NCI-H1417 treated with DMSO at 0.1 percent for 48 hours (cell line): ENCODE results near the gene GSN.
"Not testable (repeated sequence)": the region's sequence is repeated elsewhere in the genome, so short reads cannot be mapped to it uniquely, and the experiment has no call there.

ENCODE experiments used
- DNase-seq: peaks from one replicate; lab custom pipeline; 2025; lab: John Stamatoyannopoulos, UW

GSN gene

DNA sequence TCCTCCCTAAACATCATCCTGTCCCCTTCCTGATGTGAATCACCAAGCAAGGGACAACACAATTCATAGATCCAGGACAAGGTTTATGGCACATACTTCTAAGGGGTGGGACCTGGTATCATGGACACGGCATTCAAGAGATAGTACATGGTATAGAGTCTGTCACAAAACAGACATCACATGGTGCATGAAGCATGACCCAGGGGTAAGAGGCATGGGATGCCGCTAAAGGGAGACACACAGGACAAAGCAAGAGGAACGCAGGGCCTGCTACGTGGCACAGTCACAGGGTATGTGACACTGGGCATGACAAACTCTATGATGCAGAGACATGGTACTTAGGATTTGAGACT, 20.7 kb downstream of the GSN start:
- no peak for DNase-seq

DNA sequence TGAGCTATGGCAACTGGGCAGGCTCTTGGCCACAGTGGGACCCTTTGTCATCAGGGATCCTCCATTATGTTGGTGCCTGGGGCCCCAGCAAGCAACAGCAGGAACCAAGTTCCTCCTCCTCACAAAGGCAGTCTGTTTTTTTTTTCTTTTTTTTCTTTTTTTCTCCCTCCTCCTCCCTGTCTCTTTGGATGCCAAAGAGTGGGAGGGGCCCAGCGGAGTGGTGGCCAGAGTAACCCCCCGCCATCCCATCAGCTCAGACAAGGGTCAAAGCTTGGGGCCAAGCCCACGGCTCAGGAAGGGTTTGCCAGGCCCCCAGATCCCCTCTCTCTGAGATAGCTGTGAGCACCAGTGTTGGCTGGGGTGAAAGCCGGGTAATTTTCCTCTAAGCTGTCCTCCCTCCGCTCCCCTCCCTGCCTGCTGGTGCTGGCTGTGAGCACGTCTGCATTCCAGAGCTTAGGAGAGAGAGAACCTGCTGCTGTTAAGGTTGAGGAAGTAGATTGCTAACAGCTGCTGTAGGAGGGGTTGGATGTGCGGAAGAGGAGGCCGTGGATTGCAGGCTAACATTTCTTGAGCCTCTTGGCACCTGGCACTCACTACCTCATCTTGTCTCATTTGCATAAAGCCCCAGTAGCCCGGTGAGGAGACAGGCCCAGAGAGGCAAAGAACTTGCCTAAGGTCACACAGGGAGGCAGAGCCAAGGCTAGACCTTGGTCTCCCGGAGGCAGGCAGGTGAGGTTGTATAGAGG, 21.2 kb downstream of the GSN start:
- DNase-seq, result no peak

DNA sequence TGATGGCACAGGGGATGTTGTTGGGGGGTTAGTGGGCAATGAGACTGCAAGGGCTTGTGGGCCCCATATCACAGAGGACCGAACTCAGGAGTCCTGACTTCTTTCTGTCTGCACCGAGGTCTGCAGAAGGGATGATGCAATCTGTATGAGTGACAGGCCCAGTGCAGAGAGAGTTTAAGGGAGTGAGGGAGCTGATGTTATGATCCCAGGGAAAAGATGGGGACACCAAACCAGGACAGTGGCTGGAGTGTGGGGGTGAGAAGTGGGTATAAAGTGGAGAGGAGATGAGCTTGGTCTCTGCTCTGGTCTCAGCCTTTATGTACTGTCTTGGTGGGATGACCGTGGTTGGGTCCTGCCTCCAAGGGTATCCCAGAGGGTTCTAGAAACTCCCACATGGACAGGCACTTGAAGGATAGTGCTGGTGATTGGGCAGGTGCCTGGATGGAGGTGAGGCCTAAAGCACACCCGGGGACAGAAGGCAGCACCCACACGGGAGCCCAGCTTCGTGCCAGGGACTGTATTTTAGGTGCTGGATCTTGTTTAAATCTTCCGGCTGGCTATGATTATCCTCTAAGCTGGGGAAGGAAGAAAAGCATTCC, 21.9 kb downstream of the GSN start:
- DNase-seq, result no peak

DNA sequence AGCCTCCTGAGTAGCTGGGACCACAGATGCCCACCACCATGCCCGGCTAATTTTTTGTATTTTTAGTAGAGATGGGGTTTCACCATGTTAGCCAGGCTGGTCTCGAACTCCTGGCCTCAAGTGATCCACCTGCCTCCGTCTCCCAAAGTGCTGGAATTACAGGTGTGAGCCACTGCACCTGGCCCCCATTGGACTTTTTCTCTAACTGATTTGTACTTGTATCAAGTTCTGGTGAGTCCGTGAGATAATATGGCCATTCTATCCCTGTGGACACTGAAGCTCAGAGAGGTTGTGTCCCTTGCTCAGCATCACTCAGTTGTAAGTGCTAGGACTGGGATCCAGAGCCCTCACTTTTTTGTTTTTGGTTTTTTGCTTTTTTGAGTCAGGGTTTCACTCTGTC, 23.6 kb downstream of the GSN start:
- not testable (repeated sequence) for DNase-seq

DNA sequence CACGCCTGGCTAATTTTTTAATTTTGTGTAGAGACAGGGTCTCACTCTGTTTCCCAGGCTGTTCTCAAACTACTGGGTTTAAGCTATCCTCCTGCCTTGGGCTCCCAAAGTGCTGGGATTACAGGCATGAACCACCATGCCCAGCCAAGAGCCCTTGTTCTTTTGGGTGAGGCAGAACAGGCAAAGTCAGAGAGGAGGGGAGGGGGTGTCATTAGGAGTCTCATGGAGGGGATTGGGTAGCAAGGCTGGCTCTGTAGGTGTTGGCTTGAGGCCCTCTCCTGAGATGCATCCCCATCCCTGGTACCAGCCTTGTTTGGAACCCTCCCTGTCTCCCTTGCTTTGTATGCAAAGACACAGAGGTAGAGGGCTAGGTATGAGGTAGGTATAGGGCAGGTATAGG, 24.1 kb downstream of the GSN start:
- no peak for DNase-seq

DNA sequence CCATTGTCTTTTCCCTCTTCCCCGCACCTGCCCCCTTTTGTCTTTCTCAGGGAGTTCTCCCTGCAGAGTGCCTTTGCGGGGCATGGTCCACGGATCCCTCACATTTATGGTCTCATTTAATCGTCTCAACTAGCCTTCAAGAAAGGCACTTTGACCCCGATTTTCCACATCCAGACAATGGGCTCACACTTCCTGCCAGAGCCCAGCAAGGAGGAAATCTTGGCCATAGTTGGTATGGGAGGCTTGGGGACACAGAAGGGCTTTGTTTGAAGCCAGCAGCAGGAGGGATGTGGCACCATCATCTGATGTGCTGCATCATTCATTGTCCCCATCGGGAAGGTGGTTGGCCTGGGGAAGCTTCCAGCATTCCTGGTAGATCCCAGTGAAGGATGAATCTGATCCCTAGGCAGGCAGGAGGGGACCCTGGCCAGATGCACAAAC, 24.9 kb downstream of the GSN start:
- no peak for DNase-seq

DNA sequence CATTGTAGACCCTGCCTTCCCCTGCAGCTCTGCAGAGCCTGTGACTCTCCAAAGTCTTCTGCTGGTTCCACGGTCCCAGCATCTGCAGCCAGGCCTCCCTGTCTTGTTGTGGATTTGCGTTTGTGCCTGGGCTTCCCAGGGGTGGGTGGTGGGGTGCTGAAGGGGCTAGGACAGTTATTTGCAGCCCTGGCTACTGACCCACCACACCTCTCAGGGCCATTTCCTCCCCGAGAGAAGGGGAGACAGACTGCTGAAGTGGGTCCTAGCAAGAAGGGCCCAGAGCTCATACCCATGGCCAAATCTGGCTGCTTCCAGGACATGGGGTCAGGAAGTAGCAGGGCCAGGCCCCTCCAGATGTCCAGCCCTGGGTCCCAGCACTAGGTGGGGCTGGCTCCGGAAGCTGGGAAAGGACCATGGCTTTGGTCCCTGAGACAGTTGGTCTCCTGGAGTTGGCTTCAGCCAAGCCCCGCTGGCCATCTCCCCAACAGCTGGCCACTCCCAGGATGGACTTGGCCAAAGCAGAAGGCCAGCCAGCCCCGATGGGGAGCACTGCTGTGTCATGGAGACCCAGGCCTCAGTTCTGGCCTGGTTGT, 26.3 kb downstream of the GSN start:
- no peak for DNase-seq

DNA sequence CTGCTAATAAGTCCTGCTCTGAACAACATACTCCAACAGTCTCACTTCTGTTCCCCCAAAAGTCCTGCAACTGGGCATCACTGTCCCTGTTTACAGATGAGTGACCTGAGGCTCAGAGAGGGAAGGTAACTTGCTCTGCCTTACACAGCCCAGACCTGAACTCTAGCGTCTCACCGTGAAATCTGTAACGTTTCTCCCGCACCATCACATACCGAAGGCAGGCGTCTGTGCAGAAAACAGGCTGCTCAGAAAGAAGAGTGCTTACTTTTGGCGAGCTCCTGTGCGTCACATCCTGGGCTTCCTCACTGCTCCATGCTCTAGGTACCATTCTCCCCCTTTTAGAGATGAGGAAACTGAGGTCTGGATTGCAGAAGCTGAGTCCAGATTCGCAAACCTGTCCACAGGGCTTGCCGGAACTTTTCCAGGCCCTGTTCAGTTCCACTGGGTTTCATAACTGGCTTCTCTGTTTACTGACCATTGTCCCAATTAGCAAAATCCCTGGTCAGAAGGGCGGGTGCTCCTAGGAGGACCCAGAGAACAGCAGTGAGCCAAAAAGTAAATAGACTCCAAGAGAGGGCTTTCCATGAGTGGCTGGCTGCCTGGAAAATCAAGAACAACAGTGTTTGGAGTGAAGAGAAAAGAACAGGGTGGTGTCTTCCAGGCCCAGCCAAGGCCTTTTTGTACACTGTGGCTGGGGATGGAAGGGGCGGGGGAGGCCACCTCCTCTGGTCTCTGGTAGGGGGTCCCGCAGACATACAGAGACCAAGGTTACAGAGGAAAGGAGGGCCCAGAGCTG, 27.1 kb downstream of the GSN start:
- DNase-seq, result no peak

DNA sequence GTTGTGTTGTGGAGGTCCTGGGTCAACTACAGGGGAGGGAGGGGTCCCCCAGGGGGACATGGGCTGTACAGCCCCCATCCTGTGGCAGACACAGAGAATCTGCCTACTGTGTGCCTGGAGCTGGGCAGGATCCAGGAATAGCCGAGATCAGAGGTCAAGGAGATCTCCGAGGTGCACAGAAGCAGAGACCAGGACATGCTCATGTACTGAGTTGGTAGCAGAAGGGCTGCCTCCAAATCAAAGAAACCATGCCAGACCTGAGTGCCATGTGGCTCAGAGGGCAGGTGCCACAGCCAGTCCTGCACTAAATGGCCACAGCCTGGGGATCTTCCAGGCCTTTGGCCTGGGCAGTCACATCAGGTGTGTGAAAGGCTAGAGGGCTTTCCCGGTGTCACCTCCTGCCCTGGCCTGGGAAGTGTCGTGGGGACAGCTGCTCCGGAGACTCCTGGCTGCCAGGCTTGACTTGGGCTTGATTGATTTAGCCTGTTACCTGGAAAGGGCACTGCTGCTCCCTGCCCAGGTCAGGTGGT, 27.8 kb downstream of the GSN start:
- no peak for DNase-seq

DNA sequence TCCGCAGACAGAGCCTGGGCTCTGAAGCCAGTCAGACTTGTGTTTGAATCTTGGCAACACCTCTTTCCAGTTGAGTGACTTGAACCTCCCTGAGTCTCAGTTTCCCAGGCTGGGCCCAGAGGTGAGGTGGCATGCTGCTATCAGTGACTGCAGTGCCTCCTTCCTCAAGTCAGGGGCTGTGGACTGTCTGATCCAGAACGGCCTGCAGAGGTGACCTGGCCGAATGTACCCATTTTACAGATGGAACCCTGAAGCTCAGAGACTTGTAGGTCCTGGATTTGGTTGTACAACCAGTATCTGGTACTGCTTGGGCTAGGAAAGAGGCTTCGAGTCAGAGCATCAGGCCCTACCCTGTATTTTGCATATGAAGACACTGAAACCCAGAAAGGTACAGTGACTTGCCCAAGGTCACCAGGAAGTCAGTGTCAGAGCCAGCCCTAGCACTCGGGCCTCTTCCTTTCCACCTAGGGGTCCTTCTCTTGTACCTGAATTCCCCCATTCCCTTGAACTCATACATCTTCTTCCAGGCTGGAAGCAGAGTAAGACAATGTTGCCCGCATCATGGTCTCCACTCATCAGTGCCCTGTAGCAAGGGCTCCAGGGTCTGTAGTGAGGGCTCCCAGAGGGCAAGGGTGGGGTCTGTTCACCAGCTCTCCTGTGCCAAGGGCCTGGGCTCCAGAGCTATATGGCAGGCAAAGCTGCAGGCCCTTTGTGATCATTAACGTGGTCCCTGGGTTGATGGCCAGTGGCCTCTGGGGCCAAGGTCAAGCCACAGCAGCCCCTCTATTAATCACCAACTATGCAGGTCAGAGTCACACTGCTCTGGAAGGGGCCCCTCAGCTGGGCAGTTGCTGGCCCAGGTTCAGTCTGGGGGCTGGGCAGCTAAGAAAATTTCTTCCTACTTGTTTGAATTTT, 28.5 kb downstream of the GSN start:
- DNase-seq, result no peak

DNA sequence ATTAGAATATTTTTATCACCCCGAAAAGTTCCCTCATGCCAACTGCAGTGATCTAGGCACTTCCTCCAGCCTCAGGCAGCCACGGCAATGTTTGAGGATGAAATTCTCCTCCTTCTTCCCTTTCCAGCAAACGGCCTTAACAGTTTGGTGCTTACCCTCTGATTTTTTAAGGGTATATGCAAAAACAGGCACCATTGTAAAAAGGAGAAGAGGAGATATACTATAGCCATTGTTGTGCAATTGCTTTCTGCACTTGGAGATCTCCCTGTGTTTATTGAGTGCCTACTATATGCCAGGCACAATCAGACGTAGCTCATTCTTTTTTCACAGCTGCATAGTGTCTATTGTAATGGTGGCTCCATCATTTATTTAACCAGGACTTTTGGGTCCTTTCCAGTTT, 29.4 kb downstream of the GSN start:
- DNase-seq, result no peak

DNA sequence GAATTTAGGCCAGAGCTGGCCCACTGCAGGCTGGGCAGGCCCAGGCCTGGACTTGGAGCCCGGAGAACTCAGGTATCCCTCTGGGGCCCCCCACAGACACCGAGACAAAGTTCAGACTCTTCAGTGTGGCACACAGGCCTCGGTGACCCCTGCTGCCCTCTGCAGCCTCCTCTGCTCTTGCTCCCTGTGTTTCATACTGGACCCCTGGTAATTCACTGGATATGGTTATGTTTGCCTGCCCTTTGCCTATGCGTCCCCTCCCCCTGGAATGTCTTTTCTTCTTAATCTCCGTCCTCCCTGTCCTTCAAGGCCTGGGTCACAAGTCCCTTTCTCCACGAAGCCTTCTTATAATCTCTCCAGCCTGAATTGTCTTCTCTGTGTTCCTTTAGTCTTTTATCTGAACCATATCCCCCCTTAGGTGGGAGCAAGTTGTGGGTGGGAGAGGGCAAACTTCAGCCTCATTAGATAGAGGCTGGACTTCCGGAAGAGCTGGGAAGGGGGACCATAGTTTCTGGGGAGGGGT, 30.1 kb downstream of the GSN start:
- DNase-seq, result no peak

DNA sequence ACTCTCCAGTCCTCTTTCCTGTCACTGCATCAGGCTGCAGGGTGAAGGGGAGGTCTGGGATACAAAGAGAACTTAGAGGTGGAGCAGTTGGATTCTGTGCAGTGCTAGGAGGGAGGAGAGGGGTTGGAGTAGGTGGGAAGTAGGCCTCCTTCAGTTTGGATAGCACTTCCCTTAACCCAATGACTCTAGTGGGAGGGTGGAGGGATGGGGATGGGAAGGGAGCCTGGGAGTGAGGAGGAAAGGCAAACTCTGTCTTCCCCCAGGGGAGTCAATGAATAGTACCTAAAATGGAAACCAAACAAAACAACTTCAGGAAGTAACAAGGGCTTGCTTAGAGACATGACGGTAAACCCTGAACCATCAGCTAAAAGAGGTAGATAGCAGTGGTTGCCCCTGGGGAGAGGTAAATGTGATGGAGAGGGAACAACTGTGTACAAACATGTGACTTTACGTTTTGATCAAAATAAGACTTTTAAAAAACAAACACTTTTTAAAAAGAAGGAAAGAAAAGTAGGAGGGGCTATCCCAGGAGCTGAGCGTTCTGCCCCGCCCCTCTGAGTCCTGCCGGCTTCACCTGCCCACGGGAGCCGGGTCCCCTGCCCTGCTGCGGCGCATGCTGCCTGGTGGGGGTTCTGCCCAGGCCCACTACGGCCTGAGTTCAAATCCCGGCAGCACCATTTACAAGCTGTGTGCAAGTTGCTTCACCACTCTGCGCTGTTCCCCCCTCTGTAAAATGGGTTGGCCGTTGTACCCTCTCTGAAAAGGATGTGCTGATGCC, 30.9 kb downstream of the GSN start:
- no peak for DNase-seq

DNA sequence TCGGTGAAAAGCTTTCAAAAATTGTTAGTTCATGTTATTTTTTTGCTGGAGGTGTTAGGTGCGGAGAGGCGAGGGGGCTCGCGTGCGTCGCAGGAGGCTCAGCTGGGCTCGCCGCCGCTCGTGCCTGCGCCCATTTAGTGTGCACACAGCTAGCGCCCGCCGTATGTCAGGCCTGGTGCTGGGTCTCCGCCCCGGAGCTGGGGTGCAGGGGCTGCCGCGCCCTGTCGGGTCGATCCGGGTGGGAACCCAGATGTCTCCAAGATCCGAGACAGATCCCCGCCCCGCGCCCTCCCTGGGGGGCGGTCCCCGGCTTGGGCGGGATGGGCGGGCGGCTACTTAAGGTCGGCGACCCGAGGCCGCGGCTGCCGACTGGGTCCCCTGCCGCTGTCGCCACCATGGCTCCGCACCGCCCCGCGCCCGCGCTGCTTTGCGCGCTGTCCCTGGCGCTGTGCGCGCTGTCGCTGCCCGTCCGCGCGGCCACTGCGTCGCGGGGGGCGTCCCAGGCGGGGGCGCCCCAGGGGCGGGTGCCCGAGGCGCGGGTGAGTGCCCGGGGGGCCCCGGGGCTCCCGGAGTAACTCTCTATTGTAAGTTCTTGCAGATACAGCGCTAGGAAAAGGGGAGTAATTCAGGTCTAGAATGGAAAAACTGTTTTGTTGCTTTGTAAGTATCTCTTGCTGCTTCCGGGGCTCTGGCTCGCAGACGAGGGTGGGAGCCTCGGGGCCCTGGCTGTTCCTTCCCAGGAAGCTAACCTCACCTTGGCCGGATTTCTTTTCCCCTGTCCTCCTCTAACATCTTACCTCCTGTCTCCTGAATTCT, 31.7 kb downstream of the GSN start:
- DNase-seq, result no peak

DNA sequence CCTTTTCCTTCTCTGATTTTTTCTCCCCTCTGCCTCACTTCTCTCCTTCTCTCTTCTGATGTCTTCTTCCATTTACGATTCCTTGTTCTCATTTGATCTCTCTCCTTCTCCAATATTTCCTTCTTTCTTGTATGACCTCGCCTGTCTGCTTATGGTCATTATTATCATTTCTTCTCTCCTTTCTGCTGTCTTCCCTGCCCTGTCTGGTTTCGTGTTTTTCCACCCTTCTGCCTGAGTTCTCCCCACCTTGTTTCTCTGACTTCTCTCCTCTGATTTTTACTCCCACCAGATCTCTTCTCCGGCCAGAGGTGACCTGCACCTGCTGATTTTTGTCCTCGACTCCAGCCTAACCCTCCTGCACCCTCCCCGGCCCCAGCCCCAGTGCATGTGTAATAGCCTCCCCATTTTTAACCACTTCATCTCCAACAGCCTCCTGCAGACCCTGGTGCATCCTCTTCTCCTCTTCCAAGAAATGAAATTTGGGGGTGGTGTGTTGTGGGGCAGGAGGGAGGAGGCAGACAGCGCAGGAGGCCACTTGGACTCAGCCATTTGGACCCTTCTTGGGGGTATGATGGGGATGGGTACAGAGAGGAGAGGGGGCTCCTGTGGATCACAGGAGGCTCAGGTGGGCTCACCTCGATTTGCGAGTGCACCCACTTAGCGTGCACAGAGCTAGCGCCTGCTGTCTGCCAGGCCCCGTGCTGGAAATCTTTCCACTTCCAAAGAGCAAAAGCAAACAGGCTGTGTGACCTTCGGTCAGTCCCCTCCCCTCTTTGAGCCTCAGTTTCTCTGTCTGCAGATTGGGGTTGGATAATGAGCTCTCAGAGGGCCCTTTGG, 32.5 kb downstream of the GSN start:
- DNase-seq, result no peak

DNA sequence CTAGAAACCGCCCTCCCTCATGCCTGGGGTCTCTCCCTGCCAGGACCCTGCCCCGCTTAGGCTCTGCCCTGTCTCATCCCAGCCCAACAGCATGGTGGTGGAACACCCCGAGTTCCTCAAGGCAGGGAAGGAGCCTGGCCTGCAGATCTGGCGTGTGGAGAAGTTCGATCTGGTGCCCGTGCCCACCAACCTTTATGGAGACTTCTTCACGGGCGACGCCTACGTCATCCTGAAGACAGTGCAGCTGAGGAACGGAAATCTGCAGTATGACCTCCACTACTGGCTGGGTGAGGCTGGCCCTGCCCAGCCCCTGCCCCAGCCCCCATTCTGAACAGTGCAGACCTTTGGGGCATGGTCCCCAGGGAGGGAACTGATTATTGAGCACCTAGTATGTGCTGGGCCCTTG, 33.9 kb downstream of the GSN start:
- DNase-seq, result no peak

DNA sequence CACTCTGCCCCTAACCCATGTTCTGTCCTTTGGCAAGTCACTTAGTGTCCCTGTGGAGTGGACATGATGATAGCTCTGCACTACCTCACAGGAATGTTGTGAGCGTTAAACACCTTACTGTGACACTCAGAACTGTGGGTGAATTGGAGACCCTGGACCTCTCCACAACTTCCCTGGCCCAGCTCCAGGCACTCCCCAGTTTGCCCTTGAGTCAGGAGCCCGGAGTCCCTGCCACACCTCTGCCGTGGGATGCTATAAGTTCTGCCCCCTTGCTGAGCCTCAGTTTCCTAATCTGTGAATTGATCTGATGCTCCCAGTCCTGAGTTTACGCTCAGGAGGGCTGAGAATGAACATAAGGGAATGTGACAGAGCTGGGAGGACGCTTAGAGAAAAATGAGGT, 34.4 kb downstream of the GSN start:
- DNase-seq, result no peak

DNA sequence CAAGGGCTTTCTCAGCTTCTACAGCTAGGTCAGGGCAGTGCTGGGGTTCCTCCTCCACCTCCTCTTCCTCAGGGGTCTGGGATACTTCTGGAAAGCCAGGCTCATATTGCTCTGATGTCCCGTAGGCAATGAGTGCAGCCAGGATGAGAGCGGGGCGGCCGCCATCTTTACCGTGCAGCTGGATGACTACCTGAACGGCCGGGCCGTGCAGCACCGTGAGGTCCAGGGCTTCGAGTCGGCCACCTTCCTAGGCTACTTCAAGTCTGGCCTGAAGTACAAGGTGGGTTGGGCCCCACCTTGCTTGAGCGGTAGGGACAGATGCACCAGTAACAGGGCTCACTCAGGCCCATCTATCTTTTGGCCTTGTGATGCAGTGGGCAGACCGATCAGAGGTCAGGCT, 34.8 kb downstream of the GSN start:
- no peak for DNase-seq
